MM.1S (cell line): ENCODE measurements around the gene LXN.
"Not testable (repeated sequence)": the region's sequence is repeated elsewhere in the genome, so short reads cannot be mapped to it uniquely, and the experiment has no call there.

Experiments
- DNase-seq: peaks from one replicate; pipeline ENCODE4 v3.0.0-alpha.2; 2015
- H2AFZ ChIP-seq: fragments of 300-600 bp; sonication (generic); 2 replicates; pipeline ENCODE4 v1.6.0; 2016; ENCODE audit warnings: antibody characterized with exemption, low read length
- H3F3A ChIP-seq: fragments of 300-600 bp; sonication (generic); 2 replicates; pipeline ENCODE4 v1.6.1; 2016; ENCODE audit warnings: mild to moderate bottlenecking, antibody characterized with exemption, low read length, moderate library complexity, mixed read lengths; ENCODE audit not compliant: insufficient read depth
- H3K27ac ChIP-seq: fragments of 300-600 bp; sonication (generic); 2 replicates; pipeline ENCODE4 v1.5.1; 2016; ENCODE audit warnings: mild to moderate bottlenecking, low read length
- H3K27me3 ChIP-seq: fragments of 300-600 bp; sonication (generic); replicated peaks from 2 replicates; pipeline ENCODE4 v1.6.0; 2016; ENCODE audit warnings: low read length; ENCODE audit not compliant: insufficient read depth
- H3K36me3 ChIP-seq: fragments of 300-600 bp; sonication (generic); replicated peaks from 2 replicates; pipeline ENCODE4 v1.6.1; 2016; ENCODE audit warnings: mild to moderate bottlenecking, low read length, mixed read lengths; ENCODE audit not compliant: insufficient read depth
- H3K4me1 ChIP-seq: fragments of 300-600 bp; sonication (generic); 2 replicates; pipeline ENCODE4 v1.6.1; 2016; ENCODE audit warnings: low read length, mixed read lengths
- H3K4me2 ChIP-seq: fragments of 300-600 bp; sonication (generic); 2 replicates; pipeline ENCODE4 v1.6.0; 2016; ENCODE audit warnings: low read depth, low read length
- H3K4me3 ChIP-seq: fragments of 300-600 bp; sonication (generic); 2 replicates; pipeline ENCODE4 v1.5.1; 2016; ENCODE audit warnings: low read length, mixed read lengths
- H3K79me2 ChIP-seq: fragments of 300-600 bp; sonication (generic); 2 replicates; pipeline ENCODE4 v1.6.1; 2016; ENCODE audit warnings: mixed run types, low read length, mixed read lengths
- H3K9ac ChIP-seq: fragments of 300-600 bp; sonication (generic); 2 replicates; pipeline ENCODE4 v1.6.1; 2016; ENCODE audit warnings: low read length, mixed read lengths
- H3K9me2 ChIP-seq: fragments of 300-600 bp; sonication (generic); replicated peaks from 2 replicates; pipeline ENCODE4 v1.6.1; 2016; ENCODE audit warnings: mild to moderate bottlenecking, low read length, mixed read lengths; ENCODE audit not compliant: insufficient read depth
- H3K9me3 ChIP-seq: fragments of 300-600 bp; sonication (generic); replicated peaks from 2 replicates; pipeline ENCODE4 v1.6.1; 2016; ENCODE audit warnings: mild to moderate bottlenecking, low read length, mixed read lengths; ENCODE audit not compliant: insufficient read depth
- H4K20me1 ChIP-seq: fragments of 300-600 bp; sonication (generic); 2 replicates; pipeline ENCODE4 v1.6.1; 2016; ENCODE audit warnings: mild to moderate bottlenecking, low read length, moderate library complexity, mixed read lengths; ENCODE audit not compliant: insufficient read depth
- EZH2 ChIP-seq: fragments of 300-600 bp; sonication (generic); optimal IDR thresholded peaks from 2 replicates; pipeline ENCODE3; 2017; ENCODE audit warnings: low read depth, mild to moderate bottlenecking, antibody characterized with exemption, low read length, mixed read lengths
- EZH2phosphoT487 ChIP-seq: fragments of 300-600 bp; sonication (generic); IDR thresholded peaks from 2 replicates; pipeline ENCODE4 v1.6.1; 2018; ENCODE audit warnings: antibody characterized with exemption, low read length
- TF ChIP-seq, protein P1 (sequence below): fragments of 300-600 bp; sonication (generic); IDR thresholded peaks from 2 replicates; pipeline ENCODE4 v1.5.1; 2016; ENCODE audit warnings: antibody characterized with exemption, low read length, mixed read lengths

The LXN gene

DNA sequence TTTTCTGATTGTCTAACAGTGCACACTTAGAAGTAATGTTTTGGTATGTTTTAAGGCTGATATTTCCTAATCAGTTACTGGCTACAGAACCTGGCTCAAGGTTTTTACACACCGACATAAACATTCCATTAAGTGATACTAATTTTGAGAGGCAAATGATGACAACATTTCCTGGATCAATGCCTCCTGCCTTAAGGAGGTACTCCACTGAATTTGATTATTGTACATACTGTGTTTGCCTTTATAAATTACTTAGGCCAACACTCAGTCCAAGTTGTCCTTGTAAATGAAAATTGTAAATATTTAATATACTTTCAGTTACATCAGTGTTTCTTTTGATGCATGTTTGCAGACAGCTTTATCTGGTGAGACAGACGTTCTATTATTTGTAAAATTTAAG, 24.2 kb upstream of the LXN start:
- Histone ChIP-seq H3K9ac (no peak overlapping the region), H3F3A (no peaks in the 10 kb centered on the region), H3K36me3 (peaks cover 3% of the 10 kb centered on the region; the same call in 1 of the 2 replicates), H3K4me3 (no peak overlapping the region), H3K4me1 (no peaks in the 10 kb centered on the region), H3K4me2 (no peak overlapping the region), H3K79me2 (no peaks in the 10 kb centered on the region), H4K20me1 (no peaks in the 10 kb centered on the region), H3K27ac (no peak overlapping the region), H3K27me3 (no peaks in the 10 kb centered on the region), H3K9me3 (no peaks in the 10 kb centered on the region), H3K9me2 (no peaks in the 10 kb centered on the region), H2AFZ (no peak overlapping the region)
- DNase-seq = no peak
- TF ChIP-seq EZH2 (no peak), EZH2phosphoT487 (no peak)
- TF ChIP-seq, protein P1, sequence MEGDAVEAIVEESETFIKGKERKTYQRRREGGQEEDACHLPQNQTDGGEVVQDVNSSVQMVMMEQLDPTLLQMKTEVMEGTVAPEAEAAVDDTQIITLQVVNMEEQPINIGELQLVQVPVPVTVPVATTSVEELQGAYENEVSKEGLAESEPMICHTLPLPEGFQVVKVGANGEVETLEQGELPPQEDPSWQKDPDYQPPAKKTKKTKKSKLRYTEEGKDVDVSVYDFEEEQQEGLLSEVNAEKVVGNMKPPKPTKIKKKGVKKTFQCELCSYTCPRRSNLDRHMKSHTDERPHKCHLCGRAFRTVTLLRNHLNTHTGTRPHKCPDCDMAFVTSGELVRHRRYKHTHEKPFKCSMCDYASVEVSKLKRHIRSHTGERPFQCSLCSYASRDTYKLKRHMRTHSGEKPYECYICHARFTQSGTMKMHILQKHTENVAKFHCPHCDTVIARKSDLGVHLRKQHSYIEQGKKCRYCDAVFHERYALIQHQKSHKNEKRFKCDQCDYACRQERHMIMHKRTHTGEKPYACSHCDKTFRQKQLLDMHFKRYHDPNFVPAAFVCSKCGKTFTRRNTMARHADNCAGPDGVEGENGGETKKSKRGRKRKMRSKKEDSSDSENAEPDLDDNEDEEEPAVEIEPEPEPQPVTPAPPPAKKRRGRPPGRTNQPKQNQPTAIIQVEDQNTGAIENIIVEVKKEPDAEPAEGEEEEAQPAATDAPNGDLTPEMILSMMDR = no peak

DNA sequence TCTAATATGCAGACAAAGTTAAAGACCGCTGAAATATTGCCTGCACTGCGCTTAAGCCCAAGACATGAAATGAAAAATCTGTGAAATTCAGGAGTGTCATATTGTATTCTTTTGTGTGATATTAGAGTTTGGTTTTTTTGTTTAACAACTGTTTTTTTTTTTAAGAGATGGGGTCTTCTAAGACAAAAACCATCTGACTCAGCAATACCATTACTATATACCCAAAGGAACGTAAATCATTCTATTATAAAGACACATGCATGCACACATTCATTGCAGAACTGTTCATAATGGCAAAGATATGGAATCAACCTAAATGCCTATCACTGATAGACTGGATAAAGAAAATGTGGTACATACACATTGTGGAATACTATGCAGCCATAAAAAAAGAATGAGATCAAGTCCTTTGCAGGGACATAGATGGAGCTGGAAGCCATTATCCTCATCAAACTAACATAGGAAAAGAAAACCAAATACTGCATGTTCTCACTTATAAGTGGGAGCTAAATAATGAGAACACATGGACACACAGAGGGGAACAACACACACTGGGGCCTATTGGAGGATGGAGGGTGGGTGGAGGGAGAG, 21.5 kb upstream of the LXN start:
- not testable (repeated sequence) for H3K79me2 ChIP-seq, H4K20me1 ChIP-seq, H3K4me3 ChIP-seq, H3K4me2 ChIP-seq, H3K27ac ChIP-seq, H3K4me1 ChIP-seq, H3K36me3 ChIP-seq, H3F3A ChIP-seq, H3K27me3 ChIP-seq, H3K9me2 ChIP-seq, H3K9ac ChIP-seq, DNase-seq, H2AFZ ChIP-seq, H3K9me3 ChIP-seq

DNA sequence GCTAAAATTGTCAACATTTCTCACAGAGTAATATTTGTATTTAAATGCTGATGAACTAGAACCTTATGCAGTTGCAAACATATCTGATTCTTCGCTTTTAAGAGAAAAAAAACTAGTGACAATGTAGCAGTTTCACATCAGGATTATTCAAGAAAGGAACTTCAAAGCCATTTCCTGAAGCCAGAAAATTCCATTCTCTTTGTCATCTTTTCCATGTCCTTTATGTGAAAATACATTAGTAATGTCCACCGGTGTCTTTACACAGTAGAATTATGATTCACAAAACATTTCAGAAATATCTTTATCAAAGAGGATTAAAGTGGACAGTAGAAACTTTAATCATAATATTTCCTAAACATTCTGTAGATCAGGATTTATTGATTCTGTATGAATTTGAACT, 12.7 kb upstream of the LXN start:
- H2AFZ ChIP-seq = no peak overlapping the region
- no peak overlapping the region for H3K27ac ChIP-seq
- no peak overlapping the region for H3K4me3 ChIP-seq
- no peak for DNase-seq
- H3F3A ChIP-seq = no peaks in the 10 kb centered on the region
- no peaks in the 10 kb centered on the region for H3K9me2 ChIP-seq
- H4K20me1 ChIP-seq = no peaks in the 10 kb centered on the region
- H3K36me3 ChIP-seq = no peaks in the 10 kb centered on the region; the same call in 1 of the 2 replicates
- no peaks in the 10 kb centered on the region for H3K27me3 ChIP-seq
- H3K4me1 ChIP-seq = no peaks in the 10 kb centered on the region
- H3K79me2 ChIP-seq = no peaks in the 10 kb centered on the region
- no peak overlapping the region for H3K9ac ChIP-seq
- no peak overlapping the region for H3K4me2 ChIP-seq
- no peaks in the 10 kb centered on the region for H3K9me3 ChIP-seq
- no peak for TF ChIP-seq EZH2phosphoT487
- TF ChIP-seq, protein P1 = no peak
- no peak for TF ChIP-seq EZH2

DNA sequence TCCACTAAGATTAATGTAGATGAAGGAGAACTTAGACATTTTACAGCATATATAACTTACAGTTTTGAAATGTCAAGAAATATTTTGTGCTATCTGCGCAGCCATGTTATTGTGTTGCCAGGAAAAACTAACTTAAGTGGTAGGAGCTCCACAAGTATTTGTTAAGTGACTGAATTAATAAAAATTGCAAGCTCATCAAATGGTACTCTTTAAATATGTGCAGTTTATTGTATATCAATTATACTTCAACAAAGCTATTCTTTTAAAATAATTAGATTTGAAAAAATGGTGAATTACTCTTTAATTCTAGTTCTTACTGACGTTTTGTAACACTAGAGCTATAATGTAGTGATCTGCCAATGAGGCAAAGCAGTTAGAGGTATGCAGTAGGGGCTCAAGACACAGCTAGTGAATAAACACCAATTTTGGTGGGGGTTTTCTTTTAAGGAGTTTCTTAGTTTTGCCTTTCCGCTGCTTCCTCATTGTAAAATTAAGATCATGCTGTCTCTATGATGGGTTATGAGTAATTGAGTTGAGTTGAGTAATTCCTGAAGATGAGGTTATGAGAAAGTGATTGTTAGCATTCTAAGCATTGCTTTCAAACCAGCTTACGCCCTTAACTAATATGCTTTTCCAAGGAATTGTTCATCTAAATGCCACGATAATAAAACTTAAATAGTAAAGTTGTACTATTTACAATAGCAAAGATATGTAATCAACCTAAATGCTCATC, 10.9 kb upstream of the LXN start:
- Histone ChIP-seq H3K27ac (no peak overlapping the region), H3K4me1 (no peaks in the 10 kb centered on the region), H3K4me3 (no peak overlapping the region), H4K20me1 (no peaks in the 10 kb centered on the region), H3K9ac (no peak overlapping the region), H3F3A (no peaks in the 10 kb centered on the region), H3K36me3 (no peaks in the 10 kb centered on the region; the same call in 1 of the 2 replicates), H3K9me3 (no peaks in the 10 kb centered on the region), H3K27me3 (no peaks in the 10 kb centered on the region), H2AFZ (no peak overlapping the region), H3K9me2 (no peaks in the 10 kb centered on the region), H3K4me2 (no peak overlapping the region), H3K79me2 (no peaks in the 10 kb centered on the region)
- no peak for TF ChIP-seq EZH2phosphoT487
- TF ChIP-seq EZH2 = no peak
- TF ChIP-seq, protein P1 = no peak
- no peak for DNase-seq
